GM12874 (cell line): Measurements from ENCODE around the gene FOLR2.

Experiments used
- TF ChIP-seq, protein P1 (sequence below): IDR thresholded peaks from 2 replicates; pipeline ENCODE4 v1.5.1; 2011; ENCODE audit warnings: low read depth, mild to moderate bottlenecking, control low read depth, low read length, moderate library complexity; ENCODE audit not compliant: insufficient read depth

FOLR2 gene

DNA sequence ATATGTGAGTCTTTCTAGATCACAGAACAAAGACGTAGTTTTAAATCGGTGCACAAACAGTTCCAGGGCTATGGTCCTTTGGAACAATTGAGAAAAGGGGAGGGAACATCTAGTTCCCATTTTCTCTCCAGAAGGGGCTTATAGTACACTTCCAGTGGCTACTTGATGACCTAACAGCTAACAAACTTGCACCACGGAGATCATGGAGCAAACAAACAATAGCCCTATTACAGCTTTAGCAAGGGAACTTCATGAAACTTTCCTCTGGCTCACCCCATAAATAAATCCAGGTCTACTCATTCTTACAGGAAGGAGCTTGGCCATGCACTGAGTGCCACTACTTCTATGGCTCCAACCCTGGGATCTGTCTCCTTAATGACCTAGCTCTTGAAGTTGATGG is 8.3 kb upstream of the FOLR2 start:
- TF ChIP-seq, protein P1, sequence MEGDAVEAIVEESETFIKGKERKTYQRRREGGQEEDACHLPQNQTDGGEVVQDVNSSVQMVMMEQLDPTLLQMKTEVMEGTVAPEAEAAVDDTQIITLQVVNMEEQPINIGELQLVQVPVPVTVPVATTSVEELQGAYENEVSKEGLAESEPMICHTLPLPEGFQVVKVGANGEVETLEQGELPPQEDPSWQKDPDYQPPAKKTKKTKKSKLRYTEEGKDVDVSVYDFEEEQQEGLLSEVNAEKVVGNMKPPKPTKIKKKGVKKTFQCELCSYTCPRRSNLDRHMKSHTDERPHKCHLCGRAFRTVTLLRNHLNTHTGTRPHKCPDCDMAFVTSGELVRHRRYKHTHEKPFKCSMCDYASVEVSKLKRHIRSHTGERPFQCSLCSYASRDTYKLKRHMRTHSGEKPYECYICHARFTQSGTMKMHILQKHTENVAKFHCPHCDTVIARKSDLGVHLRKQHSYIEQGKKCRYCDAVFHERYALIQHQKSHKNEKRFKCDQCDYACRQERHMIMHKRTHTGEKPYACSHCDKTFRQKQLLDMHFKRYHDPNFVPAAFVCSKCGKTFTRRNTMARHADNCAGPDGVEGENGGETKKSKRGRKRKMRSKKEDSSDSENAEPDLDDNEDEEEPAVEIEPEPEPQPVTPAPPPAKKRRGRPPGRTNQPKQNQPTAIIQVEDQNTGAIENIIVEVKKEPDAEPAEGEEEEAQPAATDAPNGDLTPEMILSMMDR: no peak

DNA sequence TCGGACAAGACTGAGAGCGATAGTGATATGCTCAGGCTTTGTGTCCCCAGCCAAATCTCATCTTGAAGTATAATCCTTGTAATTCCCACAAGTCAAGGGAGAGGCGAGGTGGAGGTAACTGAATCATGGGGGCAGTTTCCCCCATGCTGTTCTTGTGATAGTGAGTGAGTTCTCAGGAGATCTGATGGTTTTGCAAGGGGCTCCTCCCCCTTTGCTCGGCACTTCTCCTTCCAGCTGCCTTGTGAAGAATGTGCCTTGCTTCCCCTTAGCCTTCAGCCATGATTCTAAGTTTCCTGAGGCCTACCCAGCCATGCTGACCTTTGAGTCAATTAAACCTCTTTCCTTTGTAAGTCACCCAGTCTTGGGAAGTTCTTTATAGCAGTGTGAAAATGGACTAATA is 7.5 kb upstream of the FOLR2 start:
- TF ChIP-seq, protein P1: no peak

DNA sequence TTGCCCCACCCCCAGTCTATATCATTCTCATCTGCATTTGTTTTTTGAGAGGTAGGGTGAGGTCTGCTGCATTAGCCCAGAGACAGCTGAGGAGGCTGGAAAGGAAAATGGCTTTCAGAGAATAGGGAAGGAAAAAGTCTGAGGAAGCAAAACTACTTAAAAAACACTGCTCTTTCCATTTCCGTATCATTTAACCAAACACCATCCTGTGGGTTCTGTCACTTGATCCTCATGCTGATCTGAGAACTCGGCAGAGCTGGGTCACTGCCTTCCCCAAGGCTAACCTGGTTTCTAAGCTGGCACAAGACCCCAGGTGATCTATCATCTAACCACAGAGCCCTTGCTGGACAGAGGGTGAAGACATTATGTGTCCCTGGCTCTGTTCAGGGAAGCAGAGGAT is 1.2 kb downstream of the FOLR2 start:
- TF ChIP-seq, protein P1: no peak

DNA sequence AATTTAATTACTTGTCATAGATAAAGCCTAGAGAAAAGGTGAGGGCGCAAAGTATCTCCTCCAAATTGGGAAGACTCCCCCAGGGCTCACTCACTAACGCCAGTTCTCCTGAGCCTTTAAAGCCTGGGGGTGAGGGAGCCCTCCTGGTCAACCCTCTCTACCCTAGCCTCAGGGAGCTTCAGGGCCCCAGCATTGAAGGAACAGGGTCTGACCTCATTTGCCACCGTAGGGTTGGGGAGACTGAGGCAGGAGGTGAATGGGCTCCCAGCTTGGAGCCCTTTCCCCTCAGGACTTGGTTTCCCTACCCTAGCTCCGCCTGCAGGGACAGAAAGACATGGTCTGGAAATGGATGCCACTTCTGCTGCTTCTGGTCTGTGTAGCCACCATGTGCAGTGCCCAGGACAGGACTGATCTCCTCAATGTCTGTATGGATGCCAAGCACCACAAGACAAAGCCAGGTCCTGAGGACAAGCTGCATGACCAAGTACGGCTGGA is 1.7 kb downstream of the FOLR2 start:
- TF ChIP-seq, protein P1: no peak

DNA sequence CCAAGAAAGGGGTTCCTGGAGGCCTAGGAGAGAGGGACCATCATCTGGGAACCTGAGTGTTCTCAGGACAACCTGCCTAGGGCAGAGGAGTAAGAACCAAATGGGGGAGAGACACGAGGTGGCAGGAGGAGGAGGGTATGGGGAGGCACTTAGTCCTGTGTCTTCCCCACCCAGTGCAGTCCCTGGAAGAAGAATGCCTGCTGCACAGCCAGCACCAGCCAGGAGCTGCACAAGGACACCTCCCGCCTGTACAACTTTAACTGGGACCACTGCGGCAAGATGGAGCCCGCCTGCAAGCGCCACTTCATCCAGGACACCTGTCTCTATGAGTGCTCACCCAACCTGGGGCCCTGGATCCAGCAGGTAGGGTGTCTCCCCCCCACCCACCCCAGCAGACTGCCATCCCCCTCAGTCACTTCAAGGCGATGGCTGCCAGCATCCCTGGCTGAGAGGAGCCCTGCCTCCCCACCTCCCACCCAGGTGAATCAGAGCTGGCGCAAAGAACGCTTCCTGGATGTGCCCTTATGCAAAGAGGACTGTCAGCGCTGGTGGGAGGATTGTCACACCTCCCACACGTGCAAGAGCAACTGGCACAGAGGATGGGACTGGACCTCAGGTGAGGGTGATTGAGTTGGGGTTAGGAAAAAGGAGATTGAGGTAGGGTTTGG is 4.2 kb downstream of the FOLR2 start:
- TF ChIP-seq, protein P1: no peak

DNA sequence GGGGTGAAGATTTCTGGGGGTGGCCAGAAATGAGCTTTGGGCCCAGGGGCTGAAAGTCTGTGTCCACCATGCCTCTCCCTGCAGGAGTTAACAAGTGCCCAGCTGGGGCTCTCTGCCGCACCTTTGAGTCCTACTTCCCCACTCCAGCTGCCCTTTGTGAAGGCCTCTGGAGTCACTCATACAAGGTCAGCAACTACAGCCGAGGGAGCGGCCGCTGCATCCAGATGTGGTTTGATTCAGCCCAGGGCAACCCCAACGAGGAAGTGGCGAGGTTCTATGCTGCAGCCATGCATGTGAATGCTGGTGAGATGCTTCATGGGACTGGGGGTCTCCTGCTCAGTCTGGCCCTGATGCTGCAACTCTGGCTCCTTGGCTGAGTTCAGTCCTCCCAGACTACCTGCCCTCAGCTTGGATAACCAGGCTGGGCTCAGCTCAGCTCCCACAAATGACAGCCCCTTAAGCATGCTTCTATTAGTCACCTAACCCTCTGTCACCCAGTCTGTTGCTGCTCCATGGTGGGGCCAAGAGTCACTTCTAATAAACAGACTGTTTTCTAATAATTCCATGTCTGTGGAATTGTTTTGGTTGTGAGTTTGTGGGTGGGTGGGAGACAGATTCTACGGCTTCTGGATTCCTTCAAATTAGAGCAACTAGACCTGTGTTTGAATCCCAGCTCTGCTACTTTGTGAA is 4.9 kb downstream of the FOLR2 start:
- TF ChIP-seq, protein P1: no peak

DNA sequence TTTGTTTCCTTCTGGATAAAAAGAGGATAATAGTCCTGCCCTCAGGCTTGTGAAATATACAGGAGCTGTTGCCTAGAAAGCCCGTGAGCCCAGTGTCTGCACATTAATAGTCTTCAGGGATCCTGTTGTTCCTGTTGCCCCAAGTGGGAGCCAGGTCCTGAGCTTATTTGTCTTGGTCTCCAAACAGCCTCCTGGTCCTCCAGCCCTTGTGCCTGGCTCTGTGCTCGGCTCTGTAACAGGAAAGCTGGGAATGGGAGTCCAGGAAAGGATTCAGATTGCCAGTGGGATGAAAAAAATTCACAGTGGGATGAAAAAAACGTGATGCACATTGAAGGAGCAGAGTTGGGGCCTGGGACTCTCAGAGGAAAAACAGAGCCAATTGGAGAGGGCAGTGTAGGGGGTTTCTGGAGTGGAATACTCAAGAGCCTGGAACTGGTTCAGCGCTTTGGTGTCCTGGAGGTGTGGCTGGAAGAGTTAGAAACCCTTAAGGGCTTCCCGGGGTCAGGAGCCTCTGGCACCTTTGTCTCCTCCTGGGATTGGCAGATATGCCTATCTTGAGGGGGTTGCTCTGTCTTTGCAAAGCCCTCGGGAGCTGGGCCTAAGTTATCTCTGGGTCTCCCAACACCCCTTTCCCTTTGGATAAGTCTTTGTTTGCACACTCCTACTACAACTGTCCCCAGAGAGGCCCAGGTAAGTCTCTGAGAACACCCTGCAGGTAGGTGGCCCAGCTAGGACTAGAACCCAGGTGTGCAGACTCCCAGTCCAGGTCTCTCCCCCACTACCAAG is 5.7 kb downstream of the FOLR2 start:
- TF ChIP-seq, protein P1: no peak
